ENCODE results near the gene ELAPOR1. TPM values are rescaled to one million over a fixed set of nuclear protein-coding genes. Genes with fewer than 3 reads are reported as not detected.

Gene ELAPOR1
- total and polyA plus RNA-seq, 9 of the 15 experiments (the other 6 are each of a cell fraction or from before 2014, with no cell fraction given): 0.07 to 1.2 (median 0.18) TPM

- TF ChIP-seq, protein P1, sequence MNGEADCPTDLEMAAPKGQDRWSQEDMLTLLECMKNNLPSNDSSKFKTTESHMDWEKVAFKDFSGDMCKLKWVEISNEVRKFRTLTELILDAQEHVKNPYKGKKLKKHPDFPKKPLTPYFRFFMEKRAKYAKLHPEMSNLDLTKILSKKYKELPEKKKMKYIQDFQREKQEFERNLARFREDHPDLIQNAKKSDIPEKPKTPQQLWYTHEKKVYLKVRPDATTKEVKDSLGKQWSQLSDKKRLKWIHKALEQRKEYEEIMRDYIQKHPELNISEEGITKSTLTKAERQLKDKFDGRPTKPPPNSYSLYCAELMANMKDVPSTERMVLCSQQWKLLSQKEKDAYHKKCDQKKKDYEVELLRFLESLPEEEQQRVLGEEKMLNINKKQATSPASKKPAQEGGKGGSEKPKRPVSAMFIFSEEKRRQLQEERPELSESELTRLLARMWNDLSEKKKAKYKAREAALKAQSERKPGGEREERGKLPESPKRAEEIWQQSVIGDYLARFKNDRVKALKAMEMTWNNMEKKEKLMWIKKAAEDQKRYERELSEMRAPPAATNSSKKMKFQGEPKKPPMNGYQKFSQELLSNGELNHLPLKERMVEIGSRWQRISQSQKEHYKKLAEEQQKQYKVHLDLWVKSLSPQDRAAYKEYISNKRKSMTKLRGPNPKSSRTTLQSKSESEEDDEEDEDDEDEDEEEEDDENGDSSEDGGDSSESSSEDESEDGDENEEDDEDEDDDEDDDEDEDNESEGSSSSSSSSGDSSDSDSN (IDR thresholded peaks at IDR 0.05; ENCODE audit: borderline replicate concordance in 1 of 2, low read depth in 2 of 2, low read length in 2 of 2): 0 out of 4 replicates have a peak, but pooled peaks of 1 of the 2 experiments have one; percentile 33
- TF ChIP-seq ZNF274 (IDR thresholded peaks at IDR 0.05; ENCODE audit: borderline replicate concordance, low read depth, low read length) (no peak), ARHGAP35 (IDR thresholded peaks at IDR 0.05; ENCODE audit: partially characterized antibody) (no peak), GABPA (tag; conservative IDR thresholded peaks at IDR 0.05; ENCODE audit: low read depth) (peak; percentile 61), ZNF282 (CRISPR knock-in tag; IDR thresholded peaks at IDR 0.05) (no peak), ZNF740 (CRISPR knock-in tag; IDR thresholded peaks at IDR 0.05) (peak; percentile 87; the same call in 1 of the 2 replicates), ZNF740 (tag; IDR thresholded peaks at IDR 0.05) (no peak), POLR2AphosphoS2 (IDR thresholded peaks at IDR 0.05; ENCODE audit: low read length) (peak; percentile 64; the same call in 1 of the 2 replicates), E2F4 (CRISPR knock-in tag; IDR thresholded peaks at IDR 0.05; ENCODE audit: low read depth) (peak; percentile 63; the same call in 1 of the 2 replicates), FOXM1 (IDR thresholded peaks at IDR 0.05; ENCODE audit: low read depth) (peak; percentile 80; the same call in 1 of the 2 replicates), FOXM1 (CRISPR knock-in tag; IDR thresholded peaks at IDR 0.05; ENCODE audit: low read depth) (no peak), MECOM (CRISPR knock-in tag; IDR thresholded peaks at IDR 0.05) (peak; percentile 33; the same call in 1 of the 2 replicates), RCOR1 (IDR thresholded peaks at IDR 0.05; ENCODE audit: borderline replicate concordance in 1 of 2, low read depth in 2 of 2, low read length in 2 of 2) (peak; percentile 32 to 81; a peak in 2 of 4 replicates), SMARCC2 (IDR thresholded peaks at IDR 0.05; ENCODE audit: low read depth) (peak; percentile 28; the same call in 1 of the 2 replicates)
- TF ChIP-seq, protein P2, sequence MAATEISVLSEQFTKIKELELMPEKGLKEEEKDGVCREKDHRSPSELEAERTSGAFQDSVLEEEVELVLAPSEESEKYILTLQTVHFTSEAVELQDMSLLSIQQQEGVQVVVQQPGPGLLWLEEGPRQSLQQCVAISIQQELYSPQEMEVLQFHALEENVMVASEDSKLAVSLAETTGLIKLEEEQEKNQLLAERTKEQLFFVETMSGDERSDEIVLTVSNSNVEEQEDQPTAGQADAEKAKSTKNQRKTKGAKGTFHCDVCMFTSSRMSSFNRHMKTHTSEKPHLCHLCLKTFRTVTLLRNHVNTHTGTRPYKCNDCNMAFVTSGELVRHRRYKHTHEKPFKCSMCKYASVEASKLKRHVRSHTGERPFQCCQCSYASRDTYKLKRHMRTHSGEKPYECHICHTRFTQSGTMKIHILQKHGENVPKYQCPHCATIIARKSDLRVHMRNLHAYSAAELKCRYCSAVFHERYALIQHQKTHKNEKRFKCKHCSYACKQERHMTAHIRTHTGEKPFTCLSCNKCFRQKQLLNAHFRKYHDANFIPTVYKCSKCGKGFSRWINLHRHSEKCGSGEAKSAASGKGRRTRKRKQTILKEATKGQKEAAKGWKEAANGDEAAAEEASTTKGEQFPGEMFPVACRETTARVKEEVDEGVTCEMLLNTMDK (IDR thresholded peaks at IDR 0.05; ENCODE audit: borderline replicate concordance, insufficient read depth, low read depth, low read length, poor library complexity, severe bottlenecking): peak; percentile 11
- TF ChIP-seq, protein P3, sequence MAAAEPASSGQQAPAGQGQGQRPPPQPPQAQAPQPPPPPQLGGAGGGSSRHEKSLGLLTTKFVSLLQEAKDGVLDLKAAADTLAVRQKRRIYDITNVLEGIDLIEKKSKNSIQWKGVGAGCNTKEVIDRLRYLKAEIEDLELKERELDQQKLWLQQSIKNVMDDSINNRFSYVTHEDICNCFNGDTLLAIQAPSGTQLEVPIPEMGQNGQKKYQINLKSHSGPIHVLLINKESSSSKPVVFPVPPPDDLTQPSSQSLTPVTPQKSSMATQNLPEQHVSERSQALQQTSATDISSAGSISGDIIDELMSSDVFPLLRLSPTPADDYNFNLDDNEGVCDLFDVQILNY (CRISPR knock-in tag; IDR thresholded peaks at IDR 0.05): peak; percentile 73
Observed at GRCh38 chr1:109090196-109091077, 23.5 kb upstream of the ELAPOR1 start, which contains the start of gene TMEM167B (continued).

All from K562 (cell line).